NK-92 (cell line): Measurements from ENCODE around the gene CWF19L2.

ENCODE experiments used
- DNase-seq: peaks from one replicate; lab custom pipeline; 2025; ENCODE audit not compliant: unreplicated experiment; lab: John Stamatoyannopoulos, UW

CWF19L2 gene

GRCh38 chr11:107316426-107316825 is 141.2 kb downstream of the CWF19L2 start:
- DNase-seq, result no peak

GRCh38 chr11:107307991-107308390 is 149.6 kb downstream of the CWF19L2 start:
- DNase-seq, result no peak

DNA sequence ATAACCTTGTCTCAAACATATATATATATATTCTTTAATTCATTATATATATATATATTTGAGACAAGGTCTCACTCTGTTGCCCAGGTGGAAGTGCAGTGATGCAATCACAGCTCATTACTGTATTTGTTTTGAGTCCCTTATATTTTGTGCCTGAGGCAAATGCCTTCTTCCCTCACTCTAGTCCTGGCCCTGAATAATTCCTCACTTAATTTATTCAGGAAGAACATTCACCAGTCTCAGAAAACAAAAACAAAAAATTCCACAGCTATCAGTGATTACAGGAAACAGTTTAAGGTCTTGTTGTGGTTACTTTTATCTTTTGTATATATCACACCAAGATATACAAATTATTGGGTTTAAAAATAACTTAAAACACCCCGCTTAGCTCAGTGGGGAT is 155.7 kb downstream of the CWF19L2 start:
- no peak for DNase-seq

DNA sequence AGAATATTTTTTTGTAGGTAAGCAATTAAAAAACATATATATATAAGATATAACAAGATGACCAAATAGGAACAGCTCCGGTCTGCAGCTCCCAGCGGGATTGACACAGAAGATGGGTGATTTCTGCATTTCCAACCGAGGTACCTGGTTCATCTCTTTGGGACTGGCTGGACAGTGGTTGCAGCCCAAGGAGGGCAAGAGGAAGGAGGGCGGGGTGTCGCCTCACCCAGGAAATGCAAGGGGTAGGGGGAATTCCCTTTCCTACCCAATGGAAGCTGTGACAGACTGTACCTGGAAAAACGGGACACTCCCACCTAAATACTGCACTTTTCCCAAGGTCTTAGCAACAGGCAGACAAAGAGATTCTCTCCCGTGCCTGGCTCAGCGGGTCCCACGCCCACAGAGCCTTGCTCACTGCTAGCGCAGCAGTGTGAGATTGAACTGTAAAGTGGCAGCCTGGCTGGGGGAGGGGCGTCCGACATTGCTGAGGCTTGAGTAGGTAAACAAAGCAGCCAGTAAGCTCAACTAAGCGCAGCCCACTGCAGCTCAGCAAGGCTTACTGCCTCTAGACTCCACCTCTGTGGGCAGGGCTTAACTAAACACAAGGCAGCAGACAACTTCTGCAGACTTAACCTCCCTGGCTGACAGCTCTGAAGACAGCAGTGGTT is 163.8 kb downstream of the CWF19L2 start:
- no peak for DNase-seq

GRCh38 chr11:107282195-107282594 is 175.4 kb downstream of the CWF19L2 start:
- DNase-seq, result no peak
